Right forelimb (tissue), 1 donor: ENCODE results near the gene ARRDC2.

ENCODE experiments used
- DNase-seq: peaks from one replicate; pipeline ENCODE4 v3.0.0-alpha.2; 2018

Gene ARRDC2

GRCh38 chr19:18059902-18060301 lies 51.9 kb downstream of the ARRDC2 start:
- DNase-seq, result no peak

- DNase-seq, result no peak
Observed at GRCh38 chr19:18060472-18060871, 52.5 kb downstream of the ARRDC2 start.

GRCh38 chr19:18062028-18062427 lies 54.1 kb downstream of the ARRDC2 start:
- DNase-seq, result no peak

- no peak for DNase-seq
Observed at GRCh38 chr19:18063463-18063862, 55.5 kb downstream of the ARRDC2 start.
